Testis (tissue), 3 donors: ENCODE results near the gene ADGRE2. TPM values are rescaled to one million over a fixed set of nuclear protein-coding genes. Genes with fewer than 3 reads are reported as not detected.
"Not testable (repeated sequence)": the region's sequence is repeated elsewhere in the genome, so short reads cannot be mapped to it uniquely, and the experiment has no call there.

ENCODE experiments used
- DNase-seq: peaks from one replicate; pipeline ENCODE4 v3.0.0-alpha.2; 2019
- H3K27ac ChIP-seq, 2 donors: fragments of 200-600 bp; sonication (generic); one replicate each; pipeline ENCODE4 v1.5.1; 2019
- H3K27me3 ChIP-seq: fragments of 200-600 bp; sonication (generic); one replicate; pipeline ENCODE4 v1.5.1; 2019
- H3K36me3 ChIP-seq: fragments of 200-600 bp; sonication (generic); one replicate; pipeline ENCODE4 v1.5.1; 2017; ENCODE audit warnings: low read depth; ENCODE audit errors: missing control alignments
- H3K4me1 ChIP-seq: fragments of 200-600 bp; sonication (generic); one replicate; pipeline ENCODE4 v1.5.1; 2019
- H3K4me3 ChIP-seq, 2 donors: fragments of 200-600 bp; sonication (generic); one replicate each; pipeline ENCODE4 v1.5.1; 2017 to 2019
- H3K9me3 ChIP-seq: fragments of 200-600 bp; sonication (generic); one replicate; pipeline ENCODE4 v1.5.1; 2017
- CTCF ChIP-seq, 3 experiments: fragments of 450-650 bp in 2 of 3; fragments of 200-600 bp in 1 of 3; sonication (generic) in 1 of 3; IDR thresholded peaks; one replicate each; pipeline ENCODE4 v1.5.1; 2016 to 2019; ENCODE audit warnings: antibody characterized with exemption in 3 of 3, mild to moderate bottlenecking in 2 of 3, moderate library complexity in 1 of 3
- POLR2A ChIP-seq: fragments of 450-650 bp; IDR thresholded peaks from one replicate; pipeline ENCODE4 v1.6.1; 2017; ENCODE audit warnings: antibody characterized with exemption, mild to moderate bottlenecking, moderate library complexity
- WGBS, 2 donors: methylation state at CpG; one replicate each; pipeline ENCODE4 v1.1.5; 2018; 5-methylcytosine and 5-hydroxymethylcytosine counted together
- intact Hi-C: fragments of 100-400 bp; cut with DNase I; formaldehyde crosslinking; loops from one replicate; pipeline ENCODE4 v1.15.1; 2023; ENCODE audit warnings: low total_unique reads
- polyA plus RNA-seq: library from polyadenylated mRNA; stranded (reverse); fragments of 350-450 nt; fragmentation: Illumina TruSeq; extraction: RNeasy Lipid Tissue Mini Kit (QIAGEN cat#74804); gene quantifications from one replicate; pipeline ENCODE4 v1.2.3, GENCODE V29; 2014; ENCODE audit warnings: low read depth, low replicate concordance; ENCODE audit not compliant: insufficient read depth
- total RNA-seq, 2 donors: library from RNA; depleted of rRNA; stranded (reverse); fragments of >200 nt; gene quantifications; one replicate each; pipeline ENCODE4 v1.2.3, GENCODE V29; 2016

The ADGRE2 gene
- total and polyA plus RNA-seq, 3 donors from 2014 or later, result 0.58 to 1.6 (median 0.71) TPM

GRCh38 chr19:14775869-14776586 is 2.3 kb downstream of the ADGRE2 start:
- 3 to 4% methylated on average over 17 to 22 of the region's 22 CpGs for WGBS, 2 donors
- intact Hi-C loops, result no loop called here
- H3K4me3 ChIP-seq, result peak overlapping the region in 1 of 2 donors; percentile 48
- no peaks in the 10 kb centered on the region for H3K9me3 ChIP-seq
- H3K36me3 ChIP-seq, result no peaks in the 10 kb centered on the region
- no peak overlapping the region for H3K27ac ChIP-seq
- H3K27me3 ChIP-seq, result no peaks in the 10 kb centered on the region
- H3K4me1 ChIP-seq, result peaks cover 2% of the 10 kb centered on the region
- no peak for DNase-seq
- TF ChIP-seq POLR2A (no peak), CTCF (IDR thresholded peaks at IDR 0.05) (no peak)

- H3K27me3 ChIP-seq, intact Hi-C loops: not testable (repeated sequence)
- 55 to 67% methylated on average over 8 of the region's 8 CpGs for WGBS, 2 donors
Observed at GRCh38 chr19:14775326-14775725, 3.0 kb downstream of the ADGRE2 start.

GRCh38 chr19:14774373-14774772 is 4.0 kb downstream of the ADGRE2 start:
- DNase-seq, result no peak
- no peak overlapping the region for H3K27ac ChIP-seq
- H3K4me1 ChIP-seq, result peaks cover 2% of the 10 kb centered on the region
- 73 to 76% methylated on average over 10 of the region's 10 CpGs for WGBS, 2 donors
- no peaks in the 10 kb centered on the region for H3K9me3 ChIP-seq
- no peaks in the 10 kb centered on the region for H3K36me3 ChIP-seq
- no peaks in the 10 kb centered on the region for H3K27me3 ChIP-seq
- intact Hi-C loops, result no loop called here
- TF ChIP-seq POLR2A, result no peak
- no peak for TF ChIP-seq CTCF (IDR thresholded peaks at IDR 0.05)
- no peak overlapping the region for H3K4me3 ChIP-seq

More at GRCh38 chr19:14775326-14775725, 3.0 kb downstream of the ADGRE2 start:
- not testable (repeated sequence) for H3K4me1 ChIP-seq, H3K36me3 ChIP-seq, H3K9me3 ChIP-seq, DNase-seq, H3K4me3 ChIP-seq, H3K27ac ChIP-seq

GRCh38 chr19:14773722-14774121 is 4.6 kb downstream of the ADGRE2 start:
- H3K9me3 ChIP-seq, H3K36me3 ChIP-seq, intact Hi-C loops, H3K27ac ChIP-seq, H3K27me3 ChIP-seq, DNase-seq, H3K4me3 ChIP-seq, H3K4me1 ChIP-seq: not testable (repeated sequence)
- 72 to 86% methylated on average over 4 to 8 of the region's 9 CpGs for WGBS, 2 donors

GRCh38 chr19:14772995-14773394 is 5.4 kb downstream of the ADGRE2 start:
- Histone ChIP-seq H3K4me3 (no peak overlapping the region), H3K4me1 (peaks cover 2% of the 10 kb centered on the region), H3K36me3 (no peaks in the 10 kb centered on the region), H3K27ac (no peak overlapping the region), H3K27me3 (no peaks in the 10 kb centered on the region), H3K9me3 (no peaks in the 10 kb centered on the region)
- TF ChIP-seq POLR2A (no peak), CTCF (IDR thresholded peaks at IDR 0.05) (no peak)
- no peak for DNase-seq
- intact Hi-C loops, result no loop called here
- 83 to 94% methylated on average over 7 of the region's 7 CpGs for WGBS, 2 donors

GRCh38 chr19:14772467-14772866 is 5.9 kb downstream of the ADGRE2 start:
- no peaks in the 10 kb centered on the region for H3K9me3 ChIP-seq
- WGBS, 2 donors, result 85 to 91% methylated on average over 8 of the region's 8 CpGs
- peaks cover 2% of the 10 kb centered on the region for H3K4me1 ChIP-seq
- H3K4me3 ChIP-seq, result no peak overlapping the region
- H3K27ac ChIP-seq, result no peak overlapping the region
- H3K36me3 ChIP-seq, result no peaks in the 10 kb centered on the region
- intact Hi-C loops, result no loop called here
- H3K27me3 ChIP-seq, result no peaks in the 10 kb centered on the region
- DNase-seq, result no peak
- TF ChIP-seq POLR2A (no peak), CTCF (IDR thresholded peaks at IDR 0.05) (no peak)
